Panc1 (cell line): Measurements from ENCODE around the gene ANKRD60. TPM values are rescaled to one million over a fixed set of nuclear protein-coding genes. Genes with fewer than 3 reads are reported as not detected.

ENCODE experiments used
- ATAC-seq: fragments of 200-7000 bp; cut with Tn5 transposase; 2 replicates; pipeline ENCODE4 v1.9.1; 2020; ENCODE audit warnings: mild to moderate bottlenecking, moderate library complexity
- BruUV-seq: library from RNA; stranded (reverse); fragments of 400-500 nt; replicated peaks from 2 replicates; lab custom pipeline; 2021; lab: Mats Ljungman, UMichigan
- CTCF ChIA-PET: fragments of 300-600 bp; sonication (Branson Sonifier 250); formaldehyde crosslinking; loops from one replicate; lab custom pipeline; 2022; ENCODE audit warnings: antibody characterized with exemption; lab: Charles Lee
- POLR2A ChIA-PET: fragments of 300-600 bp; sonication (Branson Sonifier 250); formaldehyde crosslinking; loops from one replicate; lab custom pipeline; 2022; ENCODE audit warnings: antibody characterized with exemption; lab: Charles Lee
- DNase-seq: peaks from one replicate; pipeline ENCODE4 v3.0.0-alpha.2; 2010; ENCODE audit warnings: low read depth, low spot score
- H3K27ac ChIP-seq: 2 replicates; pipeline ENCODE4 v1.5.1; 2011; ENCODE audit warnings: mild to moderate bottlenecking, low read length, inconsistent platforms
- H3K27me3 ChIP-seq: fragments of 200-500 bp; sonication (Bioruptor generic); 2 replicates; pipeline ENCODE4 v1.6.0; 2014; ENCODE audit warnings: low read length, inconsistent platforms; ENCODE audit not compliant: control insufficient read depth, insufficient read depth
- H3K36me3 ChIP-seq: fragments of 200-500 bp; sonication (Bioruptor generic); 2 replicates; pipeline ENCODE4 v1.5.1; 2014; ENCODE audit warnings: inconsistent platforms, mild to moderate bottlenecking, low read length, moderate library complexity; ENCODE audit not compliant: control insufficient read depth, insufficient read depth
- H3K4me1 ChIP-seq: 2 replicates; pipeline ENCODE4 v1.5.1; 2011; ENCODE audit warnings: inconsistent platforms, mild to moderate bottlenecking, low read length, moderate library complexity; ENCODE audit not compliant: control insufficient read depth, insufficient read depth
- H3K4me3 ChIP-seq, 2 experiments: 2 replicates each; pipeline ENCODE4 v1.5.1; 2011 to 2012; ENCODE audit warnings: low read depth in 2 of 2, low read length in 2 of 2, mild to moderate bottlenecking in 2 of 2, inconsistent platforms in 1 of 2, moderate library complexity in 1 of 2
- H3K9me3 ChIP-seq: fragments of 200-500 bp; sonication (Bioruptor generic); 2 replicates; pipeline ENCODE4 v1.5.1; 2014; ENCODE audit warnings: low read depth, mild to moderate bottlenecking, inconsistent platforms, low read length, moderate library complexity; ENCODE audit not compliant: control insufficient read depth, insufficient read depth
- CTCF ChIP-seq: fragments of 450-650 bp; IDR thresholded peaks from 2 replicates; pipeline ENCODE4 v1.5.1; 2017; ENCODE audit warnings: mild to moderate bottlenecking
- POLR2AphosphoS5 ChIP-seq: IDR thresholded peaks from 2 replicates; pipeline ENCODE4 v1.6.1; 2012; ENCODE audit warnings: mild to moderate bottlenecking, low read depth, low read length, moderate library complexity
- REST ChIP-seq, 2 experiments: IDR thresholded peaks; 2 replicates each; pipeline ENCODE4 v1.6.1; 2011 to 2012; ENCODE audit warnings: low read depth in 2 of 2, control low read depth in 1 of 2, low read length in 1 of 2, mild to moderate bottlenecking in 1 of 2, moderate library complexity in 1 of 2; ENCODE audit not compliant: insufficient read depth in 1 of 2
- SIN3A ChIP-seq: IDR thresholded peaks from 2 replicates; pipeline ENCODE4 v1.6.1; 2012; ENCODE audit warnings: low read depth, mild to moderate bottlenecking, low read length, moderate library complexity, borderline replicate concordance; ENCODE audit not compliant: insufficient read depth
- TCF7L2 ChIP-seq: IDR thresholded peaks from 2 replicates; pipeline ENCODE4 v1.6.1; 2011; ENCODE audit warnings: mild to moderate bottlenecking, low read depth, low read length, inconsistent platforms
- in situ Hi-C: cut with HindIII; loops from 2 replicates; pipeline ENCODE4 v1.10.0; 2016; ENCODE audit warnings: low sequenced_read_pairs, low pct_unique_long_range_greater_than_20kb
- intact Hi-C: fragments of 100-400 bp; cut with micrococcal nuclease; formaldehyde crosslinking; loops from one replicate; pipeline ENCODE4 v1.10.0; 2022; ENCODE audit not compliant: unreplicated experiment
- total RNA-seq: library from RNA; stranded (reverse); gene quantifications from one replicate; pipeline ENCODE4 v1.2.1, GENCODE V29; 2021; ENCODE audit not compliant: unreplicated experiment

Gene ANKRD60
- total RNA-seq, 1 experiment from 2014 or later = not detected

- H3K36me3 ChIP-seq = no peaks in the 10 kb centered on the region
- H3K9me3 ChIP-seq = no peaks in the 10 kb centered on the region
- no peaks in the 10 kb centered on the region for H3K27me3 ChIP-seq
- ChIA-PET CTCF (no interaction called here), POLR2A (no interaction called here)
- TF ChIP-seq SIN3A (no peak), CTCF (no peak)
- DNase-seq (no peak), ATAC-seq (no peak)
- in situ Hi-C loops = no loop called here
- no peak overlapping the region for H3K27ac ChIP-seq
- H3K4me3 ChIP-seq = no peak overlapping the region
- peaks cover 2% of the 10 kb centered on the region; the same call in 1 of the 2 replicates for H3K4me1 ChIP-seq
- intact Hi-C loops = loop anchor here (5.0 kb wide), 1 partner anchor 696 kb away; no protein-coding TSS in a partner anchor
- no TSS peak for BruUV-seq
These were observed 14.7 kb downstream of the ANKRD60 start for GRCh38 chr20:58213716-58214115.

GRCh38 chr20:58213121-58213520 lies 15.3 kb downstream of the ANKRD60 start:
- Histone ChIP-seq H3K27ac (no peak overlapping the region), H3K36me3 (no peaks in the 10 kb centered on the region), H3K27me3 (no peaks in the 10 kb centered on the region), H3K9me3 (no peaks in the 10 kb centered on the region), H3K4me1 (peaks cover 2% of the 10 kb centered on the region; the same call in 1 of the 2 replicates), H3K4me3 (no peak overlapping the region)
- in situ Hi-C loops = no loop called here
- no TSS peak for BruUV-seq
- ATAC-seq (no peak), DNase-seq (no peak)
- ChIA-PET POLR2A (no interaction called here), CTCF (no interaction called here)
- intact Hi-C loops = loop anchor here (5.0 kb wide), 1 partner anchor 696 kb away; no protein-coding TSS in a partner anchor
- no peak for TF ChIP-seq SIN3A
- TF ChIP-seq CTCF = no peak; the same call in 1 of the 2 replicates
- TF ChIP-seq TCF7L2 = no peak
- TF ChIP-seq POLR2AphosphoS5 = no peak
- no peak for TF ChIP-seq REST (IDR thresholded peaks at IDR 0.05; ENCODE audit: insufficient read depth in 1 of 2, low read depth in 2 of 2, low read length in 1 of 2)
